Iris pigment epithelial cell (primary cell): Measurements from ENCODE around the gene CNDP1.
A peak's percentile ranks its signal among the peaks of the same experiment; 100 is the strongest.

Source experiments
- DNase-seq: peaks from one replicate; pipeline ENCODE4 v3.0.0-alpha.2; 2011; ENCODE audit warnings: low read depth

Gene CNDP1

DNA sequence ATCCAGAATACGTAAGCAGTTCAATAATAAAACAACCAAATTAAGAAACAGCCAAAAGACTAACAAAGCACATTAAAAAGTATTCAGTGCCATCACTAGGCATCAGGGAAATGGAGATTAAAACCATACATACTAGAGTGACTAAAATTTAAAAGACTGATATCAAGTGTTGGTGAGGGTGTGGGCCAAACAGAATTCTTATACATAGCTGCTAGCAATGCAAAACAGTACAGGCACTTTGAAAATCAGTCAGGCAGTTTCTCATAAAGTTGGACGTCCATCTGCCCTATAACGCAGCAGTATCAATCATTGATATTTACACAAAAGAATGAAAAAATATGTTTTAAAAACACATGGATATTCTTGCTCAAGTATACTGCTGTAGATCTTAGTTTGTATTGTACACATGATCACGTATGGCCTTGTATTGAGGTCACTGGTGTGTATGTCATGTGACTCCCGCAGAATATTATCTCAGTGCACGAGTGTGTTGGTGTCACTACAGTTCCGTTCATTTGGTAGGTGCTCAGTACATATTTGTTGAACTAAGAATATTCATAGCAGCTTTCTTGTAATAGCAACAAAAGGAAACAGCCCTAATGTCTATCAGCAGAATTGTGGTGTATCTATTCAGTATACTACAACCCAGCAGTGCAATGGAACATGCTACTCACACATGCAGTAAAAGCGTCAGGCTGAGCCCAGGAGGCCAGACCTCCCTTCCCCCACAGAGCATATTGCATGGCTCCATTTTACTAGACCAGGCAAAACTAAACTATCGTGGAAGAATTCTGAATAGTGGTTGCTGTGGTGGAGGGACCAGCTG is 92.0 kb downstream of the CNDP1 start:
- DNase-seq, result no peak

- DNase-seq, result no peak
These were observed 96.5 kb downstream of the CNDP1 start for GRCh38 chr18:74630804-74631203.

DNA sequence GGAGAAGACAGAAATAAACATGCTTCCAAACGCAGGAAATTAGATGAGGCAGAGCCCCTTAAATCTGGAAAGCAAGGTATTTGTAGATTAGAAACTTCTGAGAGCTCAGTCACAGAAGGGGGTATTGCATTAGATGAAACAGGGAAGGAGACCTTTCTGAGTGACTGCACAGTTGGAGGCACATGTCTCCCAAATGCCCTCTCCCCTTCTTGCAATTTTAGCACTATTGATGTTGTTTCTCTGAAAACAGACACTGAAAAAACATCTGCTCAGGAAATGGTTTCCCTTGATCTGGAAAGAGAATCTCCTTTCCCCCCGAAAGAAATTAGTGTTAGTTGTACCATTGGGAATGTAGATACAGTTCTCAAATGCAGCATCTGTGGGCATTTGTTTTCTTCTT is 96.9 kb downstream of the CNDP1 start:
- DNase-seq, result no peak

GRCh38 chr18:74631623-74632350 is 97.5 kb downstream of the CNDP1 start:
- DNase-seq, result peak; percentile 88

- DNase-seq, result no peak
These were observed 98.0 kb downstream of the CNDP1 start for GRCh38 chr18:74632351-74632679.

GRCh38 chr18:74632856-74633255 is 98.6 kb downstream of the CNDP1 start:
- no peak for DNase-seq

GRCh38 chr18:74633652-74634352 is 99.5 kb downstream of the CNDP1 start:
- peak; percentile 38 for DNase-seq

DNA sequence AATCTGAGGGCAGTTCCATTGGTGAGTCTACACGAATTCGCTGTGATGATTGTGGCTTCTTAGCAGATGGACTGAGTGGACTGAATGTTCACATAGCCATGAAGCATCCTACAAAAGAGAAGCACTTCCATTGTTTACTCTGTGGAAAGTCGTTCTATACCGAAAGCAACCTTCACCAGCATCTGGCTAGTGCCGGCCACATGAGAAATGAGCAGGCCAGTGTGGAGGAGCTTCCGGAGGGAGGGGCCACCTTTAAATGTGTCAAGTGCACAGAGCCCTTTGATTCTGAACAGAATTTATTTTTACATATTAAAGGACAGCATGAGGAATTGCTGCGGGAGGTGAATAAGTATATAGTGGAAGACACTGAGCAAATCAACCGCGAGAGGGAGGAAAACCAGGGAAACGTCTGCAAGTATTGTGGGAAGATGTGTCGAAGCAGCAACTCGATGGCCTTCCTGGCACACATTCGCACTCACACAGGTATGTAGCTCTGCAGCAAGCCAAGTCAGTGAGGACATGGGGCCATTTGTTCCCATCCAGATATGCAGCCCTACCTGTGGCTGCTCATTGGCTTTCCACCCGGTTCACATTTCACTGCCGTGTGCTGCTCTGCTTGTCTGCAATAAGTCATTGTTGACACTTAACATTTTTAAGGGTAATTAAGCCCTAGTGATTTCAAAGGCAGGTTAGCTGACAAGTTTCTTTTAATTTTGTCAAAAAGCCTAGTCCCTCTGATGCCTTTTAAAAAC is 101.1 kb downstream of the CNDP1 start:
- DNase-seq, result no peak
